BLaER1 (cell line): ENCODE data around the gene CHMP3.

Source experiments
- H3K27ac ChIP-seq: shearing (Covaris generic); formaldehyde crosslinking; 2 replicates; pipeline ENCODE4 v1.8.1; 2022
- H3K27me3 ChIP-seq: shearing (Covaris generic); formaldehyde crosslinking; 2 replicates; pipeline ENCODE4 v1.8.1; 2022
- H3K36me3 ChIP-seq: shearing (Covaris generic); formaldehyde crosslinking; 2 replicates; pipeline ENCODE4 v1.8.1; 2022
- H3K4me1 ChIP-seq: shearing (Covaris generic); formaldehyde crosslinking; 2 replicates; pipeline ENCODE4 v1.8.1; 2022
- H3K4me2 ChIP-seq: shearing (Covaris generic); formaldehyde crosslinking; 2 replicates; pipeline ENCODE4 v1.8.1; 2022
- H3K4me3 ChIP-seq: shearing (Covaris generic); formaldehyde crosslinking; 2 replicates; pipeline ENCODE4 v1.8.1; 2022
- H3K9ac ChIP-seq: shearing (Covaris generic); formaldehyde crosslinking; 2 replicates; pipeline ENCODE4 v1.8.1; 2022
- H3K9me3 ChIP-seq: shearing (Covaris generic); formaldehyde crosslinking; 2 replicates; pipeline ENCODE4 v1.8.1; 2022
- H4K20me1 ChIP-seq: shearing (Covaris generic); formaldehyde crosslinking; 2 replicates; pipeline ENCODE4 v1.8.1; 2022
- Cebpa-rat ChIP-seq: shearing (Covaris generic); IDR thresholded peaks from 2 replicates; pipeline ENCODE4 v1.8.1; 2022

Gene CHMP3

DNA sequence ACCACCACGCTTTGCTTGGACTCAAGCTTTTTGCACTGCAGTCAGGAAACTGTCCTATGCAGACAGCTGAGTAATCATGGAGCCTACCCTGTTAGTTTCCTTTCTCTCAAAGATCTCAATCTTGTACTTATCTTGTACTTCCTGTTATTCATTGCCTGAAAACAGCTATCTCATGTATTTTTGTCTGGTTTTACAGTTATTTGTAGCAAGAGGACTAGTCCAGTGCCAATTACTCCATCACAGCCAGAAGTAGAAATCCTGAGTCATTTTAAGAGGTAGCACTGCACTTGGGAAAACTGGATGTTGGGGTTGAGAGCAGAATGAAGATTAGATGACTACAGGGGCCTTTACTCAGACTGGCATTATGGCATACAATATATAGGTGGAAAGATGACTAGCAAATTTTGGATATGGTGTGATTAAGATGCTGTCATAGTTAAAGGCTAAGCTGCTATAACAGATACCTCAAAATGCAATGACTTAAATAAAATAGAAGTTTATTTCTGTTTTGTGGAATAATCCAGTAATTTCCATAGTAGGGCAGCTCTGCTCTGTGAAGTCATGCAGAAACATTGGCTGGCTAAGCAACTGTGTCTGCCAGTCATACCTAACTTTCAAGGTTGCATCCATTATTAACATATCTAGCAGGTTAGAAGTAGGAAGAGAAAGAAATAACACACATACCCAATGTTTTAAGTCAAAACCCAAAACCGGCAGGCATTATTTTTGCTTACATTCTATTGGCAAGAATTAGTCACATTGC lies 21.1 kb upstream of the CHMP3 start:
- Histone ChIP-seq H3K9me3 (no peaks in the 10 kb centered on the region), H3K4me3 (no peak overlapping the region), H4K20me1 (no peaks in the 10 kb centered on the region), H3K27me3 (no peaks in the 10 kb centered on the region), H3K36me3 (no peaks in the 10 kb centered on the region), H3K27ac (no peak overlapping the region), H3K4me2 (no peak overlapping the region), H3K4me1 (no peaks in the 10 kb centered on the region), H3K9ac (no peak overlapping the region)
- TF ChIP-seq Cebpa-rat, result no peak

DNA sequence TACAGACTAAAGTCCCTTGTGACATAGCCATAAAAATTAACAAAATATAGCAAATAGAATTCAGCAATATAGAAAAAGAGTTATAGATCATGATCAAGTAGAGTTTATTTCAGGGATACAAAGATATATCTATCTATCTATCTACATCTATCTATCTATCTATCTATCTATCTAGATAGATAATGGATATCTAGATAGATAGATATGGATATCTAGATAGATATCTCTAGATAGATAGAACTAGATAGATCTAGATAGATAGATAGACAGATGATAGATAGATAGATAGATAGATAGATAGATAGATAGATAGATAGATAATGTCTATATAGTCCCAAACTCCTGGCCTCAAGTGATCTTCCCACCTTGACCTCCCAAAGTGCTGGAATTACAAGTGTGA lies 17.3 kb upstream of the CHMP3 start:
- Histone ChIP-seq H3K27me3 (no peaks in the 10 kb centered on the region), H3K36me3 (no peaks in the 10 kb centered on the region), H3K4me1 (no peaks in the 10 kb centered on the region), H3K9me3 (peaks cover 3% of the 10 kb centered on the region; the same call in 1 of the 2 replicates), H3K9ac (no peak overlapping the region), H3K27ac (no peak overlapping the region), H3K4me2 (no peak overlapping the region), H4K20me1 (no peaks in the 10 kb centered on the region), H3K4me3 (no peak overlapping the region)
- no peak for TF ChIP-seq Cebpa-rat

GRCh38 chr2:86577817-86578456 lies 14.7 kb upstream of the CHMP3 start:
- Histone ChIP-seq H3K4me2 (no peak overlapping the region), H3K27me3 (no peaks in the 10 kb centered on the region), H4K20me1 (no peaks in the 10 kb centered on the region), H3K9ac (no peak overlapping the region), H3K36me3 (no peaks in the 10 kb centered on the region), H3K27ac (no peak overlapping the region), H3K9me3 (peaks cover 3% of the 10 kb centered on the region; the same call in 1 of the 2 replicates), H3K4me1 (no peaks in the 10 kb centered on the region), H3K4me3 (no peak overlapping the region)
- TF ChIP-seq Cebpa-rat, result no peak

DNA sequence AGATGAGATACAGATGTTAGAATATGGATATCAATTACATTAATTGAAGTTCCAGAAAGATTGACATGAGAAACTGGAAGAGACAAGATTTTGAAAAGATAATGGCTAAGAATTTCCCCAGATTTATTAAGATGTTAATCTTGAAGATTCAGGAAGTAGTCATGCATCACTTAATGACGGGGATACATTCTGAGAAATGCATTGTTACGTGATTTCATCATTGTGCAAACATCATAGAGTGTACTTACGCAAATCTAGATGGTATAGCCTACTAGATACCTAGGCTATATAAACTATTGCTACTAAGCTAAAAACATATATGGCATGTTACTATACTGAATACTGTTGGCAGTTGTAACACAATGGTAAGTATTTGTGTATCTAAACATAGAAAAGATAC lies 6.8 kb upstream of the CHMP3 start:
- Histone ChIP-seq H3K36me3 (no peaks in the 10 kb centered on the region), H4K20me1 (no peaks in the 10 kb centered on the region), H3K27me3 (no peaks in the 10 kb centered on the region), H3K4me2 (no peak overlapping the region), H3K4me1 (peaks cover 16% of the 10 kb centered on the region), H3K27ac (no peak overlapping the region), H3K9ac (no peak overlapping the region), H3K4me3 (no peak overlapping the region), H3K9me3 (0 out of 2 replicates have a peak, but pooled peaks cover 4% of the 10 kb centered on the region)
- no peak for TF ChIP-seq Cebpa-rat

- no peak for TF ChIP-seq Cebpa-rat
- peaks cover 29% of the 10 kb centered on the region for H3K4me1 ChIP-seq
- H3K9ac ChIP-seq, result no peak overlapping the region
- H4K20me1 ChIP-seq, result no peaks in the 10 kb centered on the region
- no peaks in the 10 kb centered on the region for H3K36me3 ChIP-seq
- no peaks in the 10 kb centered on the region for H3K27me3 ChIP-seq
- no peak overlapping the region for H3K4me3 ChIP-seq
- H3K27ac ChIP-seq, result no peak overlapping the region
- no peak overlapping the region for H3K4me2 ChIP-seq
- H3K9me3 ChIP-seq, result 0 out of 2 replicates have a peak, but pooled peaks cover 4% of the 10 kb centered on the region
Observed at GRCh38 chr2:86566821-86567190, 3.6 kb upstream of the CHMP3 start.

- Histone ChIP-seq H3K4me3 (no peak overlapping the region), H3K4me2 (no peak overlapping the region), H3K9ac (no peak overlapping the region), H3K36me3 (no peaks in the 10 kb centered on the region), H4K20me1 (no peaks in the 10 kb centered on the region), H3K4me1 (peaks cover 34% of the 10 kb centered on the region), H3K9me3 (0 out of 2 replicates have a peak, but pooled peaks cover 4% of the 10 kb centered on the region), H3K27me3 (no peaks in the 10 kb centered on the region), H3K27ac (no peak overlapping the region)
- TF ChIP-seq Cebpa-rat, result no peak
Observed at GRCh38 chr2:86566158-86566820, 3.0 kb upstream of the CHMP3 start.

DNA sequence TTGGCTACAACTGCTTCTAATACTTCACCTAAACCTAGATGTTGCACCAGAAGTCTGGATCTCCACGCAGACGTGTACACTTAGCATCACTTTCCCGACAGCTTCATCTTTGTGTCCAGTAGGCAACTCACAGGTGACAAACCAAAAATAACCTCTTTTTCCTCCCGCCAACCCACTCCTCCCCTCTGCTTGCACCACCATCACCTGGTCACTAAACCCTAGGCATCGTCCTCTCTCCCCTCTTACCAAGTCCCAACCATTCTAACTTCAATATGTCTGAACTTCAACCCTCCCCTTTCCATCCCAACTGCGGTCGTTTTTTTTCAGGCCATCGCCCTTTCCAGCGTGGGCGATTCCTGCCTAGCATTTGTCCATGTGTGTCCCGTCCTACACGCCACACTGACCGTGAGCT lies 413 bp upstream of the CHMP3 start:
- H3K9me3 ChIP-seq, result no peaks in the 10 kb centered on the region
- peaks cover 10% of the 10 kb centered on the region for H3K36me3 ChIP-seq
- peak overlapping the region; percentile 86 for H3K4me3 ChIP-seq
- peak overlapping the region; percentile 88 for H3K4me2 ChIP-seq
- H4K20me1 ChIP-seq, result no peaks in the 10 kb centered on the region
- H3K27me3 ChIP-seq, result no peaks in the 10 kb centered on the region
- peaks cover 28% of the 10 kb centered on the region for H3K4me1 ChIP-seq
- no peak for TF ChIP-seq Cebpa-rat
- H3K27ac ChIP-seq, result peak overlapping the region; percentile 100
- H3K9ac ChIP-seq, result peak overlapping the region; percentile 100; the same call in 1 of the 2 replicates

- H3K27me3 ChIP-seq, result no peaks in the 10 kb centered on the region
- H4K20me1 ChIP-seq, result 0 out of 2 replicates have a peak, but pooled peaks cover under 1% of the 10 kb centered on the region
- H3K4me3 ChIP-seq, result peak overlapping the region; percentile 86
- H3K9me3 ChIP-seq, result no peaks in the 10 kb centered on the region
- peak overlapping the region; percentile 100 for H3K9ac ChIP-seq
- H3K27ac ChIP-seq, result peak overlapping the region; percentile 100
- no peak for TF ChIP-seq Cebpa-rat
- peaks cover 20% of the 10 kb centered on the region for H3K36me3 ChIP-seq
- peaks cover 21% of the 10 kb centered on the region for H3K4me1 ChIP-seq
- H3K4me2 ChIP-seq, result peak overlapping the region; percentile 88
Observed at GRCh38 chr2:86562485-86562921, 740 bp downstream of the CHMP3 start.

GRCh38 chr2:86557836-86558235 lies 5.4 kb downstream of the CHMP3 start:
- peaks cover 47% of the 10 kb centered on the region for H3K36me3 ChIP-seq
- TF ChIP-seq Cebpa-rat, result no peak
- H4K20me1 ChIP-seq, result peaks cover 13% of the 10 kb centered on the region; the same call in 1 of the 2 replicates
- H3K27me3 ChIP-seq, result no peaks in the 10 kb centered on the region
- no peak overlapping the region for H3K27ac ChIP-seq
- peaks cover 15% of the 10 kb centered on the region for H3K4me1 ChIP-seq
- peaks cover 16% of the 10 kb centered on the region for H3K9me3 ChIP-seq
- no peak overlapping the region for H3K4me3 ChIP-seq
- H3K4me2 ChIP-seq, result no peak overlapping the region
- no peak overlapping the region for H3K9ac ChIP-seq

DNA sequence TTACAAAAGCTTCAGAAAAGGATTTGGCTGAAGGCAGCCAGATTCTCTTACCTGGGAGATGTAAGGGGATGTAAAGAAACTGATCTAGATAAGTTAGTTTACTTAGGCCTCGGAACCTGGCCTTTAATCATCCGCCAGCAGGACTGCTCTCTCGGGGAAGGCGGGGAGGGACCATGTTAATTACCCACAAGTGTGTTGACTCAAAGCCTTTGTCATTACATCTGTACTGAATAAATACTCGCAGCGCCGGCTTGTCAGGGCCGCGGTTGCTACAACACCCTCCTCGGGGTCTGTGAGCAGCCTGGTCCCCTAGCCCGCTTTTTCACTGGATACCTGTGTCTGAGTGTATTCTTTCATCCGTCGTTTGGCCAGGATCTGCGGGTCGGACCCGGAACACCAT lies 6.7 kb downstream of the CHMP3 start:
- H3K27ac ChIP-seq, result no peak overlapping the region
- no peak overlapping the region for H3K9ac ChIP-seq
- H3K4me2 ChIP-seq, result no peak overlapping the region
- H3K36me3 ChIP-seq, result peaks cover 51% of the 10 kb centered on the region
- no peak for TF ChIP-seq Cebpa-rat
- peaks cover 13% of the 10 kb centered on the region; the same call in 1 of the 2 replicates for H4K20me1 ChIP-seq
- H3K4me3 ChIP-seq, result no peak overlapping the region
- no peaks in the 10 kb centered on the region for H3K27me3 ChIP-seq
- peaks cover 5% of the 10 kb centered on the region for H3K4me1 ChIP-seq
- H3K9me3 ChIP-seq, result peaks cover 28% of the 10 kb centered on the region
